Activated T-helper 1 cell treated with anti-CD3 and anti-CD28 coated beads, Interleukin-2, amount 50 U/mL, for 16 hours (primary cell): ENCODE measurements around the gene TNK1.
A peak's percentile ranks its signal among the peaks of the same experiment; 100 is the strongest.
"Not testable (repeated sequence)": the region's sequence is repeated elsewhere in the genome, so short reads cannot be mapped to it uniquely, and the experiment has no call there.

Experiments used
- DNase-seq, 2 donors: peaks; one replicate each; pipeline ENCODE4 v3.0.0-alpha.2; 2020; ENCODE audit warnings: low read depth in 1 of 2, low spot score in 1 of 2

Gene TNK1

DNA sequence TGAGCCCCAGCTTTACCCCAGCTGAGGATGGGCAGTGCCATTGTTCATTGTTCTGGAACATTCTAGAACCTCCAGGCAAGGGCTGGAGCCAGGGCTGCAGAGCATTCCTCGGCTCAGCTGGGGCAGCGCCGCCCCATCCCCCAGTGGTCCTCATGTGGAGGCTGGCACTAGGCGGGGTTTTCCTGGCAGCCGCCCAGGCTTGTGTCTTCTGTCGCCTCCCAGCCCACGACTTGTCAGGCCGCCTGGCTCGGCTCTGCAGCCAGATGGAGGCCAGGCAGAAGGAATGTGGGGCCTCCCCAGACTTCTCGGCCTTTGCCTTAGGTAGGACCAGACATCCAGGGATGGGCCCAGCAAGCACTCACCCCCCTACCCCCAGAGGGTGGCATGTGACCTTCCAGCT is 25.8 kb upstream of the TNK1 start, which contains the start of gene TMEM95:
TSS of gene TMEM95 (plus strand) at position 104 of the 400 bp plus-strand sequence. CDS start at position 153, 49 bp downstream.
- DNase-seq = no peak

DNA sequence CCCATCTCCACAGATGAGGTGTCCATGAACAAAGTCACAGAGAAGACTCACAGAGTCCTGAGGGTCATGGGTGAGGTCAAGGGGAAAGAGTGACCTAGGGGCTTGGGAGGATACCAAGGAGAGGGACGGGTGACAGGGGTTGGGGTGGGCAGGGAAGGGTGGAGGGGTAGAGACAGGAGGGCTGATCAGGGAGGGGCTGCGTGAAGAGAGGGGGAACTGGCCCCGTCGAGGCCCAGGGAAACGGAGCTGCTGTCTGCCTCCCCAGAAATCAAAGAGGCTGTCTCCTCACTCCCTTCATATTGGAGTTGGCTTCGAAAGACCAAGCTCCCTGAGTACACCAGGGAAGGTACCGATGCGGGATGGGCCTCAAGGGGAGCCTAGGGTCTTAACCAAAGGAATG is 25.3 kb upstream of the TNK1 start:
- DNase-seq = no peak

DNA sequence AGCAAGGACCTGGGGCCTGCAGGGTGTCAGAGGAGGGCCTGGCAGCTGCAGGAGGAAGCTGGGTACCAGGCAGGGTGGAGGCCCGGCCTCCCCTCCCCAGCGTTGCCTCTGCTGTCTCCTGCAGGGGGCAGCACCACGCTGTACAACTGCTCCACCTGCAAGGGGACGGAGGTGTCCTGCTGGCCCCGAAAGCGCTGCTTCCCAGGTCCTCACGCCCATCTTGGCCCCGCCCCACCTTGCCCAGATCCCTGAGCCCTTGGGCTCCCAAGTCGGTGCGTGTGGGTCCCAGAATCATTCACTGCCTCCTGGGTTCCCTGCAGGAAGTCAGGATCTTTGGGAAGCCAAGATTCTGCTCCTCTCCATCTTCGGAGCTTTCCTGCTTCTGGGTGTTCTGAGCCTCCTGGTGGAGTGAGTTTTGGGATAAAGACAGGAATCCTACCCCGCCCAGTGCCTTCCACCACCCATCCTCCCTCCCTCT is 24.8 kb upstream of the TNK1 start:
- peak; percentile 74 to 75 for DNase-seq

DNA sequence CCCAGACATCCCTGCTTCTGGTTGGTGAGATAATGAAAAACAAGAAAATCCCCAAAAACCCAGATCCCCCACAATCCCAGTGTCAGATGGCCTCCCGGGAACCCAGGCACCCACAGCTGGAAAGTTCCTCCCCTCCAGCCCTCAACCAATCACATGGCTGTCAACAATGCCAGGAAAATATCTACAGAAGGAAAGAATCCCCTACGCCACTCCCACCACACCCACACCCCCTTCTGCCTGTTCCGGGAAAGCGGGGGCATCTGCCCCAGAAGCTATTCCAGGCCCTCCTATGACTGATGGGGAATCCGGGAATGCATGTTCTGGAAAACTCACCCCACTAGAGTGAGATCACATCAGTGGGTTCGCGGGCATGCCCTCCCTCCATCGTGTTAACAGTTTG is 24.1 kb upstream of the TNK1 start:
- DNase-seq = no peak

DNA sequence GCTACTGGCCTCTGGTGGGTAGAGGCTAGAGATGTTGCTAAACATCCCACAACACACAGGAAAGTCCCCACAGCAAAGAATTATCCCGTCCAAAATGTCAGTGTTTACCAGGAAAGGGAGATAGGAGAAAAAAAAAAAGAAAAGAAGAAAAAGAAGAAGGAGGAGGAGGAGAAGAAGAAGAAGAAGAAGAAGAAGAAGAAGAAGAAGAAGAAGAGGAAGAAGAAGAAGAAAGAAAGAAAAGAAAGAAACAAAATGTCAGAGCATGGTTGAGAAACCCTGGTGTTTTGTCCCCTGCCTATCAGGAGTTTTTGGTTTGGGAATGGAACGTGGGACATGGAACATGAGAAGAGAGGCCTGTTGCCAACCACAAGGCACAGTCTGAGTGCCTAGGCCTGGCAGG is 23.5 kb upstream of the TNK1 start:
- no peak for DNase-seq

DNA sequence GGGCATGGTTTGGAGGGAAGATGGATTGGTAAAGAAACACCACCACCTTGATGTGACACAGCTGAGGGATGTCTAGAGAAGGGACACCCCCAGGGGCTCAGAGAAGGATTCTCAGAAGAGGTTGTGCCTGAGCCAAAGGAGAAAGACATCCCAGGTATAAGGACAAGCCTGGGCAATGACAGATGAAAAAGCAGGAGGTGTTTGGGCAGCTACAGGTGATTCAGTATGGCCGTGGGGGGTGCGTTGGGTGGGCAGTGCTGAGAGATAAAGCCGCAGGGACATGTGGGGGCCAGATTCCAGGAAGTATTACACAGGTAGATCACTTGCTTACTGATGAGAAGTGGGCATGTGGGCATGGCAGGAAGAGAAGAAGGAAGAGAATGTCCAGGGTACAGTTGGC is 19.0 kb upstream of the TNK1 start:
- DNase-seq = no peak

DNA sequence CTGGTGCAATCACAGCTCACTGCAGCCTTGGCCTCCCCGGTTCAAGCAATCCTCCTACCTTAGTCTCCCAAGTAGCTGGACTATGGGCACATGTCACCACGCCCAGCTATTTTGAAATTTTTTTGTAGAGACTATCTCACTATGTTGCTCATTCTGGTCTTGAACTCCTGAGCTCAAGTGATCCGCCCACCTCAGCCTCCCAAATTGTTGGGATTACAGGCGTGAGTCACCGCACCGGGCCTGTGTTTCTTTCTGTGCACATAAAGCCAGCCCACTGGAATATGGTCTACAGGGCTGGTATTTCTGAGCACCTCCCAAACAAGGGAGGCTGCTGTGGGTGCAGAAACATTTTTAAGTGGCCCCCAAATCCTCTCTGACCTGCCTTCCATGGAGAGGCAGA is 17.6 kb upstream of the TNK1 start:
- DNase-seq = no peak

DNA sequence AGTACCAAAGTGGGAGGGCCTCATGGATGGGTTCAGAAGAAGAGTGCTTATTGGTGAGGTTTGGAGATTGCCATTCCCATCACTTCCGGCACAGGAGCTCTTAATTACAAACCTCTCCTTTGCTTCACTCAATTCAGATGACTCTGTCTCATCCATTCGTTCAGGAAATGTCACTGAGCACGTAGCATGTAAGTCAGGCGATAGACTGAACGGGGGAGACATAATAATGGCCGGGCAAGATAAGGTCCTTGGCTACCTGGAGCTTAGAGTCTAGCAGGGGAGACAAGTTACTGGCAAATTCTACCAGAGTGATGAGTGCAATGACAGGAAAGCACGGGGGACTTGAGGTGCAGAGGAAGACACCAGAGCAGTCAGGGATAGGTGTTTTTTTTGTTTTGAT is 14.9 kb upstream of the TNK1 start:
- DNase-seq = not testable (repeated sequence)

DNA sequence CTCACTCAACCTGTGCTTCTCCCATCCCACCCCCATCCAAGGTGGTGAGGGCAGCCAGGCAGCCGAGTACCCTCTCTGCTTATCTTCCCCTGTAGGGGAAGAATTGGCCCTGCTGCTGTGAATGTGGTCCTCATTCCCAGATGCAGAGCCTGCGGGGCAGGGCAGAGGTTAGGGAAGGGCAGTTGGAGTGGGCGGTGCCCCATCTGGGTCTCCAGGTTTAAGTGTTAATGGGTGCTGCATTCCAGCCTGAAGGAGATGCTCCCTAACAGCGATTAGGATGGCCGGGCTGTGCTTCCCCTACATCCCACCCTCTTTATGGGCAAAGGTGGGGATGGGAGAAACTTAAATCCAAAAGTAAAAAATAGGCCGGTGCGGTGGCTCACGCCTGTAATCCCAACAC is 13.8 kb upstream of the TNK1 start:
- no peak for DNase-seq

DNA sequence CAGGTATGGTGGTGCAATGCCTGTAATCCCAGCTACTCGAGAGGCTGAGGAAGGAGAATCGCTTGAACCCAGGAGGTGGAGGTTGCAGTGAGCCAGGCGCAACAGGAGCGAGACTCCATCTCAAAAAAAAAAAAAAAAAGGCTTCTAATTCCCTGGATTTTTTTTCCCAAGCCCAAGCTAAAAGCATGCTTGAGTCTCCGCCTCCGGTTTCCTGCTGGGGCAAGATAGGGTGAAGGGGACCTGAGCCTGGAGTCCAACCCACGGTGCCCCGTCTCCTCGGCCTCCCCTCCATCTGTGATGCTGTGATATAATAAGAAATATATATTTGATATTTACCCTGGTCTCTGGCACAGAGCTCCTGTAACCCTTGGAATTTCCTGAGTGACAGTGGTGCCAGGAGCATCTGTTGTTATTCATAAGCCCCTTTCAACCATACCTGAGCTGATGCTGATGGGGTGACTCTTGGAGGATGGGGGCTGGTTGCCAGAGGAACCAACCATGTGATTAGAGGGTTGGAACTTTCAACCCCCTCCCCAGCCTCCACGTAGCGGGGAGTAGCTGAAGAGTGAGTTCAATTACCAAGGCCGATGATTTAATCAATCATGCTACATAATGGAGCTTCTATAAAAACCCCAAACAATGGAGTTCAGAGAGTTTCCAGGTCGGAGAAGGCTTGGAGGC is 12.8 kb upstream of the TNK1 start:
- DNase-seq = no peak

DNA sequence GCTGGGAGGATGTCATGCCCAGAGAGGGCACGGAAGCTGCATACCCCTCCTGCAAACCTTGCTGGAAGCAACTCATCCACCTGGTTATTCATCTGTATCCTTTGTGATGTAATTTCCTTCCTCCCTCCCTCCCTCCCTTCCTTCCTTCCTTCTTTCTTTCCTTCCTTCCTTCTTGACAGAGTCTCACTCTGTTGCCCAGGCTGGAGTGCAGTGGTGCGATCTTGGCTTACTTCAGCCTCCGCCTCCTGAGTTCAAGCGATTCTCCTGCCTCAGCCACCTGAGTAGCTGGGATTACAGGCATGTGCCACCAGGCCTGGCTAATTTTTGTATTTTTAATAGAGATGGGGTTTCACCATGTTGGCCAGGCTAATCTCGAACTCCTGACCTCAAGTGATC is 12.3 kb upstream of the TNK1 start:
- not testable (repeated sequence) for DNase-seq

DNA sequence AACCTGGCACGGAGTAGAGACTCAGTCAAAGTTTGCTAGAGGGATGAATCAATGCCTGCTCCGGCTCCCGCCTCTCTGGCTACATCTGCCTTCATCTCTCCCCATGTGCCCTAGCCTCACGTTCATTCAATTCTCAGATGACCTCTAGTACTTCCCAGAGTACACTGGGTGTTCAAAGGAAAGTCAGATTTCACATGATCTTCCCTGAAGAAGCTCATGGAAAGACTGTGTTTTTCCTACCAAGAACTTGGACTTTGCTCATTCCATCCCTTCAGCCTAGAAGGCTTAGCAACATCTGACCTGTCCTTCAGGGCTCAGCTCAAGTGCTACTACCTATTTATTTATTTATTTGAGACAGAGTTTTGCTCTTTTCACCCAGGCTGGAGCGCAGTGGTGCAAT is 11.1 kb upstream of the TNK1 start:
- no peak for DNase-seq

DNA sequence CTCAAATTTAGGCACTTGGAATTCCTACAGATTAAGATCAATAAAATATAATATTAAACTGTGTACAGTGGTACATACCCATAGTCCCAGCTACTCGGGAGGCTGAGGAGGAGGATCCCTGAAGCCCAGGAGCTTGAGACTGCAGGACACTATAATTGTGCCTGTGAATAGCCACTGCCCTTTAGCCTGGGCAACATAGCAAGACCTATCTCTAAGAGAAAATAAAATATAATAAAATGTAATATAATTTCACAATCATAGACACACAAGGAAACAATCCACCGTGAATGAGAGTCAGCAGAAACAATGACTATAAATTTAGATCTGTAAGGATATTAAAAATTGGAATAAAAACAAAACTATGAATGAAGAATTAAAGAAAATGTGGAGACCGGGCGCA is 10.0 kb upstream of the TNK1 start:
- no peak for DNase-seq

DNA sequence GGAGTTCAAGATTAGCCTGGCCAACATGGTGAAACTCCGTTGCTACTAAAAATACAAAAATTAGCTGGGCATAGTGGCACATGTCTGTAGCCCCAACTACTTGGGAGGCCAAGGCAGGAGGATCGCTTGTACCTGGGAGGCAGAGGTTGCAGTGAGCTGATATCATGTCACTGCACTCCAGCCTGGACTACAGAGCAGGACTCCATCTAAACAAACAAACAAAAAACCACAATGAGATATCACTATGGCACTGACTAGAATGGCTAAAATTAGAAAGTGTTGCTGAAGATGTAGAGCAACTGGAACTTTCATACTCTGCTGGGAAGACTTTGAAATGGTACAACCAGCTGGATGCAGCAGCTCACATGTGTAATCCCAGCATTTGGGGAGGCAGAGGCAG is 6.5 kb upstream of the TNK1 start:
- no peak for DNase-seq

DNA sequence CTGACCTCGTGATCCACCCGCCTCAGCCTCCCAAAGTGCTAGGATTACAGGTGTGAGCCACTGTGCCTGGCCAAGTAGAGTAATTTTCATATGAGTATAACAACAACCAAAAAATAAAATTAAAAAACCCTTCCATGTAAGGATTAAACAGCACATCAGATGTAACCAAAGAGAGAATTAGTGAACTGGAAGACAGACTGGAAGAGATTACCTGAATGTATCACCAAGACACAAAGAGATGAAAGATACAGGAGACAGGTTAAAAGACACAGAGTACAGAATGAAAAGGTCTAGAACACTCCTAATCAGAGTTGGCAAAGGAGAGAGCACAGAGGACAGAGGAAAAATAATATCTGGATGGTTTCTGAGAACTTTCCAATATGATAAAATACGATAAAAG is 1.8 kb upstream of the TNK1 start:
- DNase-seq = no peak

DNA sequence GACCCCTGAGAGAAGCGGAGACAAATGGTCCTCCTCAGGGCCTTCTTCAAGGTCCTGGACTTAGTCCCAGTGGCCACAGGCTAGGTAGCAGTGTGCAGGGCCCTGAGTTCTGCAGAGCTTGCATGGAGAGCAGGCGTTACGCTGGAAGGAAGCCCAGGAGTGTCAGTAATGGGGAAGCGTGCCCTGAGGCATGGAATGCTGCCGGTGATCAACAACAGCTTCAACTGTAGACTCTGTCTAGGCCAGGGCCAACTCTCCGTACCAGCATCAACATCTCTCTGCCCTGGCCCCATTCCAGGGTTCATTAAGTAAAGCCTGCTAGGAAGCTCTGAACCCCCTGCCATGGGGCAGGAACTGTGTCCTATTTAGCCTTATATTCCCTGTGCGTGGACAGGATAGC is 568 bp upstream of the TNK1 start:
- no peak for DNase-seq

DNA sequence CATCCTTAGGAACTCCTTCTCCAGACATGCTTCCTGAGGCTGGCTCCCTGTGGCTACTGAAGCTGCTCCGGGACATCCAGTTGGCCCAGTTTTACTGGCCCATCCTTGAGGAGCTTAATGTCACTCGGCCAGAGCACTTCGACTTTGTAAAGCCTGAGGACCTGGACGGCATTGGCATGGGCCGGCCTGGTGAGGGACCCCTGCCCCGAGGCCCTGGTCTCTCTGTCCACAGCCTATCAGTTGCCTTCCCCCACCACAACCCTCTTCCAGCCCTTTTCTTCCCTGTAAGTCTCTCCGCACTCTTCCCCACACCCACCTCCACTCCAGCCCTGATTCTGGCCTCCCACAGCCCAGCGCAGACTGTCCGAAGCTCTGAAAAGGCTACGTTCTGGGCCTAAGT is 2.0 kb downstream of the TNK1 start:
- DNase-seq = no peak

DNA sequence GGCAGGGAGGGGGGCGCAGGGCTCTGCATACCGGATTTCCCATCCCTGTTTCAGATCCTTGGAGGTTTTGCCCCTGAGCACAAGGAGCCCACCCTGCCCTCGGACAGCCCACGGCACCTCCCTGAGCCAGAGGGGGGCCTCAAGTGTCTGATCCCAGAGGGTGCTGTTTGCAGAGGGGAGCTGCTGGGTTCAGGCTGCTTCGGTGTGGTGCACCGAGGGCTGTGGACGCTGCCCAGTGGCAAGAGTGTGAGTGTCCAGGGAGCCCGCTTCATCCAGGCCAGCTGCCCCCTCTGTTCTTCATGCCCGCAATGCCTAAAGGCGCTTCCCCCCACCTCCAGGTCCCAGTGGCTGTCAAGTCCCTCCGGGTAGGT is 2.5 kb downstream of the TNK1 start:
- no peak for DNase-seq

DNA sequence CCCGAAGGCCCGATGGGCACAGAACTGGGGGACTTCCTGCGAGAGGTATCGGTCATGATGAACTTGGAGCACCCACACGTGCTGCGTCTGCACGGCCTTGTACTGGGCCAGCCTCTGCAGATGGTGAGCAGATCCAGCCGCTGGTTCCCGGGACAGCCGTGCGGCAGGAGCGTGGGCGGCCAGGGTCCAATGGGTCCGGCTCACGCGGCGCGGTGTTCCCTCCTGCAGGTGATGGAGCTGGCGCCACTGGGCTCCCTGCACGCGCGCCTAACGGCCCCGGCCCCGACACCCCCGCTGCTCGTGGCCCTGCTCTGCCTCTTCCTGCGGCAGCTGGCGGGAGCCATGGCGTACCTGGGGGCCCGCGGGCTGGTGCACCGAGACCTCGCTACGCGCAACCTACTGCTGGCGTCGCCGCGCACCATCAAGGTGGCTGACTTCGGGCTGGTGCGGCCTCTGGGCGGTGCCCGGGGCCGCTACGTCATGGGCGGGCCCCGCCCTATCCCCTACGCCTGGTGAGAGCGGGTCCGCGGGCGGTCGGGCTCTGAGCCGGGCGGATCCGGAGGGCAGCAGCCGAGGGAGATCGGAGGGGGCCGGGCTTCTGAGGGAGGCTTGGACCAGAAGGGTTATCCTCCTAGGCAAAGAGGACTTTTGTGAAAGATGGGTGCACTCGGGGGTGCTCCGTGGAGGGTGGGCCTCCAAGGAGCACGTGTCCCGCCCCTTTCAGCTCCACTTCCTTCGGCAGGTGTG is 3.0 kb downstream of the TNK1 start:
- peak; percentile 57 to 71 for DNase-seq

DNA sequence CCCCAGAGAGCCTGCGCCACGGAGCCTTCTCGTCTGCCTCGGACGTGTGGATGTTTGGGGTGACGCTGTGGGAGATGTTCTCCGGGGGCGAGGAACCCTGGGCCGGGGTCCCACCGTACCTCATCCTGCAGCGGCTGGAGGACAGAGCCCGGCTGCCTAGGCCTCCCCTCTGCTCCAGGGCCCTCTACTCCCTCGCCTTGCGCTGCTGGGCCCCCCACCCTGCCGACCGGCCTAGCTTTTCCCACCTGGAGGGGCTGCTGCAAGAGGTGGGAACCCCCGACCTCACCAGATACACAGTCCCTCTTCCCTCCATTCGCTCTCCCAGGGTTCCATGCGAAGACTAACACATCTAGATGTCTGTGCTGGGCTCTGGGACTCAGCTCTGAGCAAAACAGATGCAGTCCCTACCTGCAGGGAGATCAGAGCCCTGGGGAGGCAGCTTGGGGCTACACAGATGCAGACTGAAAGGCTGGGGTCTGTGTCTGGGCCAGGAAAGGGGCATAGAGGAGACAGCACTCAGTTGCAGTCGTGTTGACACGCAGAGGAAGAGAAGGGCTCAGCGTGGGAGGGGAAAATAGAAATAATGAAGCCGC is 3.7 kb downstream of the TNK1 start:
- no peak for DNase-seq

DNA sequence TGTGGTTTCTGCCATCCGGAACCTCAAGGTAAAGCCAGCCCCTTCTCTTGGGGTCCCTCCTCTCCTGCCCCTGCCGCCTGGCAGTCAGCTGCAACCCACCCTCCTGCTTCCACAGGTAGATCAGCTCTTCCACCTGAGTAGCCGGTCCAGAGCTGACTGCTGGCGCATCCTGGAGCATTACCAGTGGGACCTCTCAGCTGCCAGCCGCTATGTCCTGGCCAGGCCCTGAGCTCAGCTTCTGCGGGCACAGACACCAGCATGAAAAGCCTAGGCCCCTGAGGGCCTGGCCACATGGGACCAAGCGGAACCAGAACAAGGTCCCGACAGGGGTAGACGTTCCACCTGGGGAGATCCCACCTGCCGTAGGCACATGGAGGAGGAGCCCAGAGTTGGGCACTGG is 8.0 kb downstream of the TNK1 start:
- no peak for DNase-seq
